Measurements from ENCODE around the gene DNM3.

The DNM3 gene

GRCh38 chr1:171966426-171967220, 125.3 kb downstream of the DNM3 start:
- DNase-seq (ENCODE audit: extremely low read depth in 1 of 2, low read depth in 1 of 2) = no peak

DNA sequence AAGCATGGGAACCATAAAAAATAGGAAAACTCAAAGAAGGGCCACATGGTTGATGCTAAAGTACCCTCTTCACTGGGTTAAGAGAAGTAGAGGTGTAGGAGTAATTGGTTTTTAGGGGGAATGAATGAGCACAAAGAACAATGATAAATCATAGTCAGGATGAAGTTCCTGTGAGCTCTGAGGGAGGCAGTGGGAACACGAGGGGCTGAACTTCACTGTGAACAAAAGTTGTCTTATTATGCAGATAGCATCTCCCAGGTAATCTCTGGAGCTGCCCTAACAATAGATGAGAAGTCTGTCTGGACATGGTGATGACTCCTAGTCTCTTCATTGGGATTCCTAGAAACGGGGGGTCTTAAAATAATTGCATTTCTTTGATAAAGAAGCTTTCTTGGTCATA, 127.9 kb downstream of the DNM3 start:
- DNase-seq (ENCODE audit: extremely low read depth in 1 of 2, low read depth in 1 of 2) = no peak

DNA sequence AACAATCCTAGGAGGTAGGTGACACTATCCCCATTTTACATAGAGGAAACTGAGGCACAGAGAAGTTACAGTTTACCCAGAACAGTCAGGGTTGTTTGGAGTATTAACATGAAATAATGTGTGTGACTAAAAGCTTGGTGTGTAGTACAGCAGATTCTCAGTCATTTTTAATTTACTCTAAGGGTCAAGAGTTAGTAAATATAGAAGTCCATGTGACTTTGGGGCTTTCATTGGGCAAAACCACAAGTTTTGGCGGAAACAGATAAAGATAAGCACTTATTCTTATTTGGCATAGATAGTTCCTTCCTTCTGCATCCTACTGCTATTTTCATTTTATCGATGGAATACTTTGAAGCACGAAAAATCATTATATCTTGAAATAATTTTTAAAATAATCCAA, 128.5 kb downstream of the DNM3 start:
- no peak for DNase-seq (ENCODE audit: extremely low read depth in 1 of 2, low read depth in 1 of 2)

GRCh38 chr1:171972846-171973245, 131.5 kb downstream of the DNM3 start:
- DNase-seq (ENCODE audit: extremely low read depth in 1 of 2, low read depth in 1 of 2) = no peak

DNA sequence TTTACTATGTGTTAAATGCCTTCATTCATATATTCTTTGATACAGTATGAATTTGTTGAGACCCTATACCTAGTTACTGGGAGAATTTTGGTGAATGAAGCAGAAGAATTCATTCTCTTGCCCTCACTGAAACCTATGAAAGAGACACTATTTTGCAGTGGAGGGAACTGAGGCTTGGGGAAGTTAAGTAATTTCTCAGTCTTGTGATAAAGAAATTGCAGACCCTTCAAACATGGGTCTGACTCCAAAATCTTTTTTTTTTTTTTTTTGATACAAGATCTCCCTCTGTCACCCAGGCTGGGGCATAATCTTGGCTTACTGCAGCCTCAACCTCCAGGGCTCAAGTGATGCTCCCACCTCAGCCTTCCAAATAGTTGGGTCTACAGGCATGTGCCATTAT, 132.1 kb downstream of the DNM3 start:
- no peak for DNase-seq (ENCODE audit: extremely low read depth in 1 of 2, low read depth in 1 of 2)

- no peak for DNase-seq (ENCODE audit: extremely low read depth in 1 of 2, low read depth in 1 of 2)
Observed at GRCh38 chr1:171981303-171981702, 140.0 kb downstream of the DNM3 start.

GRCh38 chr1:171983584-171983983, 142.3 kb downstream of the DNM3 start:
- no peak for DNase-seq (ENCODE audit: extremely low read depth in 1 of 2, low read depth in 1 of 2)

- DNase-seq (ENCODE audit: extremely low read depth in 1 of 2, low read depth in 1 of 2) = no peak
Observed at GRCh38 chr1:171984262-171984661, 143.0 kb downstream of the DNM3 start.

DNA sequence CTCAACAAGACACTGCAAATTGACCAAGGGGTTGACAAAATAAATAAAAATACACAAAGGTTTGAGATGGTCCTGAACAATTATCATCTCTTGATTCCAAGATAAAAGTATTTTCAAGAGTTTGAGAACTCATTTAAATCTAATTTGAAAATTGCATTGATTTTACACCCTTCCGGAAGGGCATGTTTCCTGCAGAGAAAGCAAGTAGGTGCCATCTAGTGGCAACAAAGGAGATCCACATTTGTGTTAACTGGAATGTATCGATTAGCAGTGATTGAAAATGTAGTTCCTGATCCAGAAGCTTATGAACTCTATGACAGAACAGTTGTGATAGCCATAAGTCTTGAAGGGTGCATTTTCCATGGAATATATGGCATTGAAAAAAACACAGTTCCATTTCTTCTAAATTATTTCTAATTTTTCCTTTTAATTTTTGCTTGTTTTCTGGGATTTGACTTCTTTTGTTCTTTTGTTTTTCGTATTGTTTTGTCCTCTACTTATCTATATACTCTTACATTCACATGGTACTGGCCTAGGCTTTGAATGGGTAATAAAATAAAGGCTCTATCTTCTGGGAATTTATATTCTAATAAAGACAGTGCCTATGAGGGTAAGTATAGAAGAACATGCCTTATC, 143.7 kb downstream of the DNM3 start:
- DNase-seq (ENCODE audit: extremely low read depth in 1 of 2, low read depth in 1 of 2) = no peak

- DNase-seq (ENCODE audit: extremely low read depth in 1 of 2, low read depth in 1 of 2) = no peak
Observed at GRCh38 chr1:171985639-171986038, 144.3 kb downstream of the DNM3 start.

- DNase-seq (ENCODE audit: extremely low read depth in 1 of 2, low read depth in 1 of 2) = no peak
Observed at GRCh38 chr1:171988243-171988885, 147.1 kb downstream of the DNM3 start.

GRCh38 chr1:171990371-171990770, 149.1 kb downstream of the DNM3 start:
- no peak for DNase-seq (ENCODE audit: extremely low read depth in 1 of 2, low read depth in 1 of 2)

GRCh38 chr1:171994293-171994692, 153.0 kb downstream of the DNM3 start:
- DNase-seq (ENCODE audit: extremely low read depth in 1 of 2, low read depth in 1 of 2) = no peak

DNA sequence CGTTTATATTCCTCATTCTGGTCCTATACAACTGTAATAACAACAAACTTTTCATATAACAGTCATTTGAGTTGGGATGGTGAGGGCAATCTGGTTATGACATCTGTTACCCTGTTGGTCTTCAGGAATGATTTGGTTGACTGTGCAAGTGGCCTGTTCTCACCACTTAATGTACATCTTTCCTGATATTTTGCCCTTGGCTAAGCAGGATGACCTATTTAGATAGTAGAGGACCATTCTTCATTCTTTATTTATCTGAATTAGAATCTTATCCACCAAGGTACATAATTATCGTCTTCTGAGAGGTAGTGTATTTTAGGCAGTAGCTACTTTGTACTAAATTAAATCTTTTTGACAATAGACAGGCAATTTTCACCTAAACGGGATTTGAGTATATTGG, 154.3 kb downstream of the DNM3 start:
- no peak for DNase-seq (ENCODE audit: extremely low read depth in 1 of 2, low read depth in 1 of 2)

- no peak for DNase-seq (ENCODE audit: extremely low read depth in 1 of 2, low read depth in 1 of 2)
Observed at GRCh38 chr1:171997936-171998335, 156.6 kb downstream of the DNM3 start.

DNA sequence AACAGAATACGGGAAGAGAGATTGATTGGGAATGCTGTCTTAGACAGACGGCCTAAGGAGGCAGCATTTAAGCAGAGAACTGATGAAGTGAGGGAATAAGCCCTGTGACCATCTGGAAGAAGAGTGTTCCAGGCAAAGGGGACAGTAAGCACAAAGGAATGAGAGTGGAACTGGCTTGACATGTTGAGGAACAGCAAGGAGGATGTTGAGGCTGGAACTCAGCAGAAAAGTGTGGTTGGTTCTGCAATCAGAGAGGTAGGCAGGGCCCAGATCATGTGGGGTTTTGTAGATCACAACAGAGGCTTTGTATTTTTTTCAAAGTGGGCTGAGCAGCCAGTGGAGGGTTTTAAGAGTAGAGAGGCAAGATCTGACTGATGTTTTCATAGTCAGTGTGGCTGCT, 157.4 kb downstream of the DNM3 start:
- no peak for DNase-seq (ENCODE audit: extremely low read depth in 1 of 2, low read depth in 1 of 2)

DNA sequence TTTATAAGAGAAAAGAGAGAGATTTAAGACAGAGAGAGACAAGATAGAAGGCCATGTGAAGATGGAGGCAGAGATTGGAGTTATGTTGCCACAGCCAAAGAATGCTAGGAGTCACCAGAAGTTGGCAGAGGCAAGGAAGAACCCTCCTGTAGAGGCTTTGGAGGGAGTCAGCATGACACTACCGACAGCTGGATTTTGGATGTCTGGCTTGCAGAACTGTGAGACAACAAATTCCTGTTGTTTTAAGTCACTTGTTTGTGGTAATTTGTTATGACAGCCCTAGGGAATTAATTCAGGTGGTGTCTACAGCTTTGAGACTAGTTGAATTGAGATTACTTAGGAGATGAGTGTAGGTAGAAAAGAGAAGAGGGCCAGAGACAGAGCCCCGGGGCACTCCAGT, 158.5 kb downstream of the DNM3 start:
- DNase-seq (ENCODE audit: extremely low read depth in 1 of 2, low read depth in 1 of 2) = no peak

DNA sequence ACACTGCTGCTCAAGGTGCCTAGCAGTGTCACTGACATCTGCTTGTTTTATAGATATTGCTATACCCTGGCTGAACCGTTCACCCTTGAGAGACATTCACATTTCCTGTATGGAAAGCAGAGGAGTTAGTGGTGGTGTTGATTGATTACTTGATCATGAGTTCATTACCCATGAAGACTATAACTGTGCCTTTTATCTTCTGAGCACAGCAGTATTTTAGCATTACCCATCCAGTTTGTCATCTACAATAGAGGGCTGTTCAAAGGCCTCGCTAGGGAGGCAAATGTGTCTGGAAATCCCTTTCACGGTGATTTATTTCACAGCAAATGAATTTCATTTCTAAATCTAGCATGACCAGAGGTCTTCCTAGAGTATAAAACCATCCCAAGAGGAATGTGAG, 160.0 kb downstream of the DNM3 start:
- no peak for DNase-seq (ENCODE audit: extremely low read depth in 1 of 2, low read depth in 1 of 2)

GRCh38 chr1:172002725-172003345, 161.5 kb downstream of the DNM3 start:
- DNase-seq (ENCODE audit: extremely low read depth in 1 of 2, low read depth in 1 of 2) = no peak

- no peak for DNase-seq (ENCODE audit: extremely low read depth in 1 of 2, low read depth in 1 of 2)
Observed at GRCh38 chr1:172003766-172004530, 162.7 kb downstream of the DNM3 start.

DNA sequence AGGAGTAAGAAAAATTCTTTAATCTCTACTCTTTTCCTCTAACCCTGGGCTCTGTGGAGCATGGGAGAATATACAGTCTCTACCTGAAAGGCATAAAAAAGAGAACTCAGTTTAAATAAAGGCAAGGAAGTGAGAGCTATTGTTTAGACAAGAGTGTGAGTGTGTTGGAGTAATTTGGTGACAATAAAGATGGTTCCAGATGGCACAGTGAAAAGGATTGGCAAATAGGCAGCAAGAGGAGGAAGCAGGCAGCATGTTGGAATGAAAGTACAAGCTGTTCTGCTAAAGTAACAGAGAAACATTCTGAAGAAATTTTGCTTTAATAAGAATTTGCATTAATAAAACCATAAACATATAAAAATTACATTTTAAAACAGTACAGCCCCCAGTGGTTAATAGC, 163.4 kb downstream of the DNM3 start:
- DNase-seq (ENCODE audit: extremely low read depth in 1 of 2, low read depth in 1 of 2) = no peak
